Mononuclear cell (primary cell): ENCODE data around the gene ATP11A. TPM values are rescaled to one million over a fixed set of nuclear protein-coding genes. Genes with fewer than 3 reads are reported as not detected.
"Not testable (repeated sequence)": the region's sequence is repeated elsewhere in the genome, so short reads cannot be mapped to it uniquely, and the experiment has no call there.

Source experiments
- H3K27me3 ChIP-seq: 2 replicates; pipeline ENCODE4 v1.6.0; 2011; ENCODE audit warnings: low read length, control low read depth; ENCODE audit not compliant: insufficient read depth
- H3K4me1 ChIP-seq: 2 replicates; pipeline ENCODE4 v1.5.1; 2011; ENCODE audit warnings: mild to moderate bottlenecking, low read length, control low read depth; ENCODE audit not compliant: insufficient read depth
- H3K4me3 ChIP-seq: 2 replicates; pipeline ENCODE4 v1.5.1; 2011; ENCODE audit warnings: mild to moderate bottlenecking, low read length, moderate library complexity
- H3K9me3 ChIP-seq: 2 replicates; pipeline ENCODE4 v1.5.1; 2011; ENCODE audit warnings: low read depth, mild to moderate bottlenecking, control low read depth, low read length
- total RNA-seq: library from RNA; depleted of rRNA; stranded (reverse); fragments of >200 nt; gene quantifications from one replicate; pipeline ENCODE4 v1.2.3, GENCODE V29; 2012

Gene ATP11A
- total RNA-seq, 1 donor: 24.9 TPM

DNA sequence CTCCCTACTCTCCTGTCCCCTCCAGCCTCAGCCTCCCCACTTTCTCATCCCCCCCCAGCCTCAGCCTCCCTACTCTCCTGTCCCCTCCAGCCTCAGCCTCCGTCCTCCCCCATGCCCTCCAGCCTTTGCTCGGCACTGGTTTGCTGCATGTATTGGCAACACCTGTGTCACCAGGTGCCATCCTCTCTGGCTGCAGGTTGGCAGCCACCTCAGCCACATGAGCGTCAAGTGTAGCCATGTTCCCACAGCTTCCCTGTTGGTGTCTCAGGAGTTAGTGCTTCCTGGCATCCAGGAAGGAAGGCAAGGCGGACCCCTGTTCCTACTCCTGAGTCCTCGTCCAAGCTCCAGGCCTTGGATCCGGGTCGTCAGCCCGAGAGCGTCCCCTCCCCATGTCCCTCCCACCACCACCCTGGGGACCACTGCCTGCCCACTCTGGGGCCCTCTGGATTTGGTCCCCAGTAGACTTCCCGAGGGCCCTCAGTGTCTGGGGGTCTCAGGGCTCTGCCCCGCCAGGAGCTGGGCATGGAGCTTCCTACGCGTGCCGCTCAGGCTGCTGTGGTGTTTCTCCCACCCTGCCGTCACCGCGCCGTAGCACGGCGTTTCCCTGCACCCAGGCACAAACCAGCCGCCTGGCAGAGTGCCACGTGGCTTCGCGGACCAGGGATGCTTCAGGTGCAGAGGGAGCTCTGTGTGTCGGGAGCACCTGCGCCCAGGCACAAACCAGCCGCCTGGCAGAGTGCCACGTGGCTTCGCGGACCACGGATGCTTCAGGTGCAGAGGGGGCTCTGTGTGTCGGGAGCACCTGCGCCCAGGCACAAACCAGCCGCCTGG is 150.8 kb downstream of the ATP11A start:
- H3K4me3 ChIP-seq: no peak overlapping the region
- H3K9me3 ChIP-seq: no peaks in the 10 kb centered on the region
- H3K4me1 ChIP-seq: no peaks in the 10 kb centered on the region
- H3K27me3 ChIP-seq: no peaks in the 10 kb centered on the region

DNA sequence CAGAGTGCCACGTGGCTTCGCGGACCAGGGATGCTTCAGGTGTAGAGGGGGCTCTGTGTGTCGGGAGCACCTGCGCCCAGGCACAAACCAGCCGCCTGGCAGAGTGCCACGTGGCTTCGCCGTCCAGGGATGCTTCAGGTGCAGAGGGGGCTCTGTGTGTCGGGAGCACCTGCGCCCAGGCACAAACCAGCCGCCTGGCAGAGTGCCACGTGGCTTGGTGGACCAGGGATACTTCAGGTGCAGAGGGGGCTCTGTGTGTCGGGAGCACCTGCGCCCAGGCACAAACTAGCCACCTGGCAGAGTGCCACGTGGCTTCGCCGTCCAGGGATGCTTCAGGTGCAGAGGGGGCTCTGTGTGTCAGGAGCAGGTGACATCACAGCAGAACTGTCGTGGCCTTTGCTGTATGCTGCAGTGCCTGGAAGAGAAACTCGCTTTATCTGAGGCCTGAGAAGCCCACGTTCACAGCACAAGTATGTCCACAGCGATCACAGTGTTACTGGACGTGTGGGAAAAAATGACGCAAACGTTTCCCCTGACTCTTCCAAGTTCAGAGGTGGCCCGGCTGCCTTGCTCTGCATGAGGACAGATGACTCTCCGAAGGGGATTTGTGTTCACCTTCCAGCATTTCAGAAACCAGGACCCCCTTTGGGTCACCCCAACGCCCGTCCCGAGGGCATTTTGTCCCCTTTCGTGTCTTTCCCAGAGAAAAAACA is 151.6 kb downstream of the ATP11A start:
- H3K27me3 ChIP-seq, H3K9me3 ChIP-seq, H3K4me3 ChIP-seq, H3K4me1 ChIP-seq: not testable (repeated sequence)

- Histone ChIP-seq H3K4me3 (no peak overlapping the region), H3K27me3 (no peaks in the 10 kb centered on the region), H3K4me1 (no peaks in the 10 kb centered on the region), H3K9me3 (no peaks in the 10 kb centered on the region)
Observed at GRCh38 chr13:112842343-112842856, 152.6 kb downstream of the ATP11A start.

DNA sequence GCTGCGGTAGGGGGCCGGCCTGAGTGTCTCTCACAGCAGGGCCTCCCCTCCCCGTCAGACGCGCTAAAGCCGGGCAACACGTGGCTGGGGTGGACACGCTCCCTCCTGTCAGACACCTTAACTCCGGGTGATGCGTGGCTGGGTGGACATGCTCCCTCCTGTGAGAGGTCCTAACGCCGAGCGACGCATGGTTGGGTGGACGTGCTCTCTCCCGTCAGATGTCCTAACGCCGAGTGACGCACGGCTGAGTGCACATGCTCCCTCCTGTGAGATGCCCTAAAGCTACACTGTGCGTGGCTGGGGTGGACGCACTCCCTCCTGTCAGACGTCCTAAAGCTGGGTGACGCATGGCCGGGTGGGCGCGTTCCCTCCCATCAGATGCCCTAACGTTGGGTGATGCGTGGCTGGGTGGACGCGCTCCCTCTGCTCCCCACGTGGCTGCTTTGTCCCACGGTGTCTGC is 153.1 kb downstream of the ATP11A start:
- Histone ChIP-seq H3K27me3 (no peaks in the 10 kb centered on the region), H3K4me3 (no peak overlapping the region), H3K9me3 (no peaks in the 10 kb centered on the region), H3K4me1 (no peaks in the 10 kb centered on the region)

GRCh38 chr13:112843392-112844111 is 153.7 kb downstream of the ATP11A start:
- no peaks in the 10 kb centered on the region for H3K9me3 ChIP-seq
- H3K4me3 ChIP-seq: no peak overlapping the region
- no peaks in the 10 kb centered on the region for H3K27me3 ChIP-seq
- H3K4me1 ChIP-seq: no peaks in the 10 kb centered on the region

GRCh38 chr13:112844411-112844810 is 154.6 kb downstream of the ATP11A start:
- Histone ChIP-seq H3K27me3 (no peaks in the 10 kb centered on the region), H3K4me3 (no peak overlapping the region), H3K9me3 (no peaks in the 10 kb centered on the region), H3K4me1 (no peaks in the 10 kb centered on the region)

DNA sequence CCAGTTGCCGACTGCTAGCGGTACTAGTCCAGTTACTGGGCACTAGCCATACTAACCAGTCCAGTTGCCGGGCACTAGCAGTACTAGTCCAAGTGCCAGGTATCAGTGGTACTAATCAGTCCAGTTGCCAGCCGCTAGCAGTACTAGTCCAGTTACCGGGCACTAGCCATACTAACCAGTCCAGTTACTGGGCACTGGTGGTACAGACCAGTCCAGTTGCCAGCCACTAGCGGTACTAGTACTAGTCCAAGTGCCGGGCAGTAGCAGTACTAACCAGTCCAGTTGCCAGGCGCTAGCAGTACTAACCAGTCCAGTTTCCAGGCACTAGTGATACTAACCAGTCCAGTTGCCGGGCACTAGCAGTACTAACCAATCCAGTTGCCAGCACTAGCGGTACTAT is 155.0 kb downstream of the ATP11A start:
- no peaks in the 10 kb centered on the region for H3K27me3 ChIP-seq
- no peaks in the 10 kb centered on the region for H3K4me1 ChIP-seq
- no peaks in the 10 kb centered on the region for H3K9me3 ChIP-seq

GRCh38 chr13:112845511-112846144 is 155.8 kb downstream of the ATP11A start:
- Histone ChIP-seq H3K4me1 (no peaks in the 10 kb centered on the region), H3K4me3 (no peak overlapping the region), H3K9me3 (no peaks in the 10 kb centered on the region), H3K27me3 (no peaks in the 10 kb centered on the region)

More for the DNA sequence above, 155.0 kb downstream of the ATP11A start:
- no peak overlapping the region for H3K4me3 ChIP-seq

DNA sequence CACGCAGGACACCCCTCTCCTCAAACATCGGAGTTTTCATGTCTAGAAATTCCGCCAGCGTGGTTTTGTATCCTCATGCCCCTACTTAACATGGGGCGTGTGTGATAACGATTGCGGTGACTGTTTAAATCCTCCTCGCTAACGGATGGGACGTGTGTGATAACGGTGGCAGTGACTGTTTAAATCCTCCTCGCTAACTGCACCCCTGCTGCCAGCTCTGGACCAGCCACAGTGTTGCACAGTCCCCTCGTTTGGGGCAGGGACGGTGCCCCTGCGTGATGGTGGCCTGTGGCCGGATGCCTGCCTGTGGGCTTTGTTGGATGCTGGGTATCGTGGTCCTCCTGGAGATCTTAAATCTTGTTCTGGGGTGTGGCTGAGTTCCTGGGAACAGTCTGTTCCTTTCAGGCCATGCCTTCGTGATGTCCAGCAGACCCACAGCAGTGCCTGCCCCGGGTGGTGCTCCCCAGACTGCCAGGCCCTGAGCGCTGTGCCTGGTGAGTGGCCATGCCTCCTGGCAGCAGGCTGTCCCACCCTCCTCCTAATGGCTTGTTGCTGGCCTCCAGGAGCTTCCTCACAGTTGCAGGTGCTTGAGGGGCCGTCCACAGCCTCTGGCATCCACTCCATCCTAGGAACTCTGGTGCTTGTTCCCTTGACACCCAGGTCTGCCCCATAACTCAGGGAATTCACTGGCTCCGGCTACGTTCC is 156.7 kb downstream of the ATP11A start:
- Histone ChIP-seq H3K4me3 (no peak overlapping the region), H3K4me1 (no peaks in the 10 kb centered on the region), H3K27me3 (no peaks in the 10 kb centered on the region), H3K9me3 (no peaks in the 10 kb centered on the region)

- no peak overlapping the region for H3K4me3 ChIP-seq
- H3K4me1 ChIP-seq: no peaks in the 10 kb centered on the region
- H3K9me3 ChIP-seq: no peaks in the 10 kb centered on the region
- H3K27me3 ChIP-seq: no peaks in the 10 kb centered on the region
Observed at GRCh38 chr13:112849500-112849899, 159.7 kb downstream of the ATP11A start.

DNA sequence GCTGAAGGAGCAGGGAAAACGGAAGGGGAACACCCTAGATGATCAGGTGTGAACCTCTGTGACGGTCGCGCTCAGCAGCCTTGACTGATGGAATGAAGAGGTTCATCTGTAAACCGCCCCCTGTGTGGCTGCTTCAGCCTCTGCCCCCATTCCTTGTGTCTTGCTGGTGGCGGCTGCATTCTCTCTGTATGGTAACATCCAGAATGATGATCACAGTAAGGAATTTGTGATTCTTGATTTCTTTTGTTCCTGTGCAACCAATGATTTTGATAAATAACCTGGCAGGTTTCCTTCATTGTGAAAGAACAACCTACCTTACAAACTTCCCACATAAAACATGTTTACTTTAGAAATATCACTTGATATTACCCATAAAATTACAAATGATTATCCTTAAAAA is 160.4 kb downstream of the ATP11A start:
- Histone ChIP-seq H3K27me3 (no peaks in the 10 kb centered on the region), H3K4me1 (no peaks in the 10 kb centered on the region), H3K9me3 (no peaks in the 10 kb centered on the region), H3K4me3 (no peak overlapping the region)

- no peaks in the 10 kb centered on the region for H3K9me3 ChIP-seq
- no peaks in the 10 kb centered on the region for H3K4me1 ChIP-seq
- no peaks in the 10 kb centered on the region for H3K27me3 ChIP-seq
- no peak overlapping the region for H3K4me3 ChIP-seq
Observed at GRCh38 chr13:112851107-112852038, 161.5 kb downstream of the ATP11A start.

DNA sequence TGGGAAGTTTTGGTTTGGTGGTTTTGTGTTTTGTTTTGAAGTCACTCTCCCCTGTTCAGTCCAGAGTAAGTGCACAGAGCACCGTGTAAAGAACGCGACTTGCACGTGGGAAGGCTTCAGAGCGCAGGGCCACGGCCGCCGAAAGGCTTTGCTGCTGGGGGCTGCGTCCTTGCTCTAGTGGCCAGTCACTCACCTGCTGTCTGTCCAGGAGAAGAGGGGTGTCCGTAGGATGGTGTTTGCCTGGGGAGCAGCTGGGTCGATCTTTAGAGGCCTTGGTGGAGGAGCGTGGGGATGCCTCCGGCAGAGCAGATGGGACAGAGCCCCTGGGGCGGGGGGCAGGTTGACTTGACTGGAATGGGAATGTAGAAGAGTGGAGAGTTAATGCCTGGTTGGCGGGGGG is 162.6 kb downstream of the ATP11A start:
- Histone ChIP-seq H3K9me3 (no peaks in the 10 kb centered on the region), H3K27me3 (no peaks in the 10 kb centered on the region), H3K4me1 (no peaks in the 10 kb centered on the region), H3K4me3 (no peak overlapping the region)
